Hepatocyte (in vitro differentiated cells): ENCODE data around the gene CCDC8. TPM values are rescaled to one million over a fixed set of nuclear protein-coding genes. Genes with fewer than 3 reads are reported as not detected.
"Not testable (repeated sequence)": the region's sequence is repeated elsewhere in the genome, so short reads cannot be mapped to it uniquely, and the experiment has no call there.

Experiments used
- DNase-seq: peaks from one replicate; pipeline ENCODE4 v3.0.0-alpha.2; 2016; ENCODE audit warnings: low spot score
- H2AFZ ChIP-seq: fragments of 200-600 bp; sonication (generic); 2 replicates; pipeline ENCODE4 v1.6.0; 2016; ENCODE audit warnings: antibody characterized with exemption, mild to moderate bottlenecking
- H3K27ac ChIP-seq: fragments of 200-600 bp; sonication (generic); 2 replicates; pipeline ENCODE4 v1.5.1; 2016; ENCODE audit warnings: mild to moderate bottlenecking
- H3K27me3 ChIP-seq: fragments of 200-600 bp; sonication (generic); 2 replicates; pipeline ENCODE4 v1.6.1; 2016
- H3K36me3 ChIP-seq: fragments of 200-600 bp; sonication (generic); replicated peaks from 2 replicates; pipeline ENCODE4 v1.5.1; 2016; ENCODE audit warnings: low read depth; ENCODE audit not compliant: insufficient read depth
- H3K4me1 ChIP-seq: fragments of 200-600 bp; sonication (generic); 2 replicates; pipeline ENCODE4 v1.5.1; 2016; ENCODE audit warnings: mild to moderate bottlenecking, moderate library complexity; ENCODE audit not compliant: insufficient read depth
- H3K4me2 ChIP-seq: fragments of 200-600 bp; sonication (generic); 2 replicates; pipeline ENCODE4 v1.6.0; 2016
- H3K4me3 ChIP-seq: fragments of 200-600 bp; sonication (generic); 2 replicates; pipeline ENCODE4 v1.5.1; 2016; ENCODE audit warnings: mild to moderate bottlenecking
- H3K79me2 ChIP-seq: fragments of 200-600 bp; sonication (generic); 2 replicates; pipeline ENCODE4 v1.6.0; 2017; ENCODE audit warnings: mild to moderate bottlenecking
- H3K9me2 ChIP-seq: fragments of 200-600 bp; sonication (generic); replicated peaks from 2 replicates; pipeline ENCODE4 v1.6.0; 2017; ENCODE audit warnings: mild to moderate bottlenecking; ENCODE audit not compliant: insufficient read depth
- H3K9me3 ChIP-seq: fragments of 200-600 bp; sonication (generic); 2 replicates; pipeline ENCODE4 v1.5.1; 2016; ENCODE audit warnings: low read depth, mild to moderate bottlenecking
- H4K20me1 ChIP-seq: fragments of 200-600 bp; sonication (generic); 2 replicates; pipeline ENCODE4 v1.6.0; 2016; ENCODE audit warnings: mild to moderate bottlenecking; ENCODE audit not compliant: insufficient read depth, poor library complexity, severe bottlenecking
- EZH2 ChIP-seq: fragments of 200-600 bp; sonication (generic); IDR thresholded peaks from 2 replicates; pipeline ENCODE4 v1.6.1; 2016; ENCODE audit warnings: antibody characterized with exemption, mild to moderate bottlenecking, borderline replicate concordance
- EZH2phosphoT487 ChIP-seq: fragments of 200-600 bp; sonication (generic); IDR thresholded peaks from one replicate; pipeline ENCODE4 v1.6.1; 2018; ENCODE audit warnings: antibody characterized with exemption, mild to moderate bottlenecking, low read depth, moderate library complexity; ENCODE audit not compliant: unreplicated experiment, severe bottlenecking
- WGBS: methylation state at CpG from one replicate; pipeline ENCODE4 v1.1.6; 2016; ENCODE audit warnings: low lambda C conversion rate; ENCODE audit errors: missing lambda C conversion rate; 5-methylcytosine and 5-hydroxymethylcytosine counted together
- polyA plus RNA-seq: library from polyadenylated mRNA; unstranded; fragments of >200 nt; fragmentation: Nextera tagmentation; extraction: Ambion mirVana; gene quantifications from 2 replicates; pipeline ENCODE4 v1.2.1, GENCODE V29; 2016
- total RNA-seq: library from RNA; depleted of rRNA; stranded (reverse); fragments of >200 nt; gene quantifications from 2 replicates; pipeline ENCODE4 v1.2.3, GENCODE V29; 2014
- TF ChIP-seq, protein P1 (sequence below): fragments of 200-600 bp; sonication (generic); IDR thresholded peaks from 2 replicates; pipeline ENCODE4 v1.5.1; 2016; ENCODE audit warnings: antibody characterized with exemption, mild to moderate bottlenecking; ENCODE audit not compliant: poor library complexity

The CCDC8 gene
- total and polyA plus RNA-seq, 2 experiments from 2014 or later = 51.7 to 55.9 TPM

DNA sequence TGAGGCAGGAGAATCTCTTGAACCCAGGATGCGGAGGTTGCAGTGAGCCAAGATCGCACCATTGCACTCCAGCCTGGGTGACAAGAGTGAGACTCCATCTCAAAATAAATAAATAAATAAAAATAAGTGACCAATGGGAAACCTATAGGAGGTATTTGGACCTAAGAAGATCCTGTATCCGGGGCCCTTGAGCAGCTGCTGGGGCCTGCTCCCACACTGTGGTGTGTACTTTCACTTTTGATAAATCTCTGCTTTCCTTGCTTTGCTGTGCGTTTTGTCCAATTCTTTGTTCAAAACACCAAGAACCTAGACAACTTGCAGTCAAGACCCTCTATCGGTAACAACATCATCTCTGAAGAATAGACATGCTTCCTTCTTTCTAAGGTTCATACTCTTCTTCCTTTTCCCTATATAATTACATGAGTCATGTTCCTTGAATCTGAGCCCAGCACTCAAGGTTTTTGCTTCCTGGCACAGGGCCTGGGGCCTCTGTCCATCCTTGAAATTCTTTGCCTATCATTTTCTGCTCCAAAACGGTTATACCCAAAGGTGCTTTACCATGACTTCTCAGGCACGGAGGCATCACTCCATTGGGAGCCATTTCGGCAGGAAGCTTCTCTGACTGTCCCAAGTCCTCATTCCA is 29.6 kb upstream of the CCDC8 start:
- Histone ChIP-seq H3K36me3 (no peaks in the 10 kb centered on the region), H3K9me3 (no peaks in the 10 kb centered on the region), H3K4me1 (peaks cover 6% of the 10 kb centered on the region), H3K9me2 (no peaks in the 10 kb centered on the region), H3K27me3 (no peaks in the 10 kb centered on the region), H3K27ac (no peak overlapping the region), H4K20me1 (no peaks in the 10 kb centered on the region), H3K4me2 (no peak overlapping the region), H3K79me2 (no peaks in the 10 kb centered on the region), H2AFZ (no peak overlapping the region), H3K4me3 (no peak overlapping the region)
- WGBS = 73% methylated on average over 8 of the region's 8 CpGs
- no peak for DNase-seq
- TF ChIP-seq, protein P1, sequence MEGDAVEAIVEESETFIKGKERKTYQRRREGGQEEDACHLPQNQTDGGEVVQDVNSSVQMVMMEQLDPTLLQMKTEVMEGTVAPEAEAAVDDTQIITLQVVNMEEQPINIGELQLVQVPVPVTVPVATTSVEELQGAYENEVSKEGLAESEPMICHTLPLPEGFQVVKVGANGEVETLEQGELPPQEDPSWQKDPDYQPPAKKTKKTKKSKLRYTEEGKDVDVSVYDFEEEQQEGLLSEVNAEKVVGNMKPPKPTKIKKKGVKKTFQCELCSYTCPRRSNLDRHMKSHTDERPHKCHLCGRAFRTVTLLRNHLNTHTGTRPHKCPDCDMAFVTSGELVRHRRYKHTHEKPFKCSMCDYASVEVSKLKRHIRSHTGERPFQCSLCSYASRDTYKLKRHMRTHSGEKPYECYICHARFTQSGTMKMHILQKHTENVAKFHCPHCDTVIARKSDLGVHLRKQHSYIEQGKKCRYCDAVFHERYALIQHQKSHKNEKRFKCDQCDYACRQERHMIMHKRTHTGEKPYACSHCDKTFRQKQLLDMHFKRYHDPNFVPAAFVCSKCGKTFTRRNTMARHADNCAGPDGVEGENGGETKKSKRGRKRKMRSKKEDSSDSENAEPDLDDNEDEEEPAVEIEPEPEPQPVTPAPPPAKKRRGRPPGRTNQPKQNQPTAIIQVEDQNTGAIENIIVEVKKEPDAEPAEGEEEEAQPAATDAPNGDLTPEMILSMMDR = no peak
- no peak for TF ChIP-seq EZH2
- no peak for TF ChIP-seq EZH2phosphoT487

DNA sequence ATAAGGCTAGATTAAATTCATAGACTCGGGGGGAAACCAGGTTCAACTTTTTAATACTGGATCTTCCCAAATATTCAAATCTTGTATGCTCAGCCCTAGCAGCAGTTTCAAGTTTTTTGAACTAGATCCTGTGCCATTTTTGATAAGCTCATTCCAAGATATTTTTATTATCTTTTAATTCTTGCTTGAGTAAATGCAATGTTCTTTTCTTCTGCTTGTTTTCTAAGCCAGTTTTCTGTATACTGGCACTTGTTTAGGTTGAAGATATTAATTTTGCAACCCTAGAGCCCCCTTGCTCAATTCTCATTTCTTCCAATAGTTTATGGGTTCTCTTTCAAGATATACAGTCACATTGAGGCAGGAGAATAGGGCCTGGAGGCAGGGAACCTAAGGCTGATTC is 28.5 kb upstream of the CCDC8 start:
- Histone ChIP-seq H3K79me2 (no peaks in the 10 kb centered on the region), H3K27me3 (no peaks in the 10 kb centered on the region), H3K4me2 (no peak overlapping the region), H3K27ac (no peak overlapping the region), H3K36me3 (no peaks in the 10 kb centered on the region), H3K4me3 (no peak overlapping the region), H2AFZ (no peak overlapping the region), H3K4me1 (peaks cover 6% of the 10 kb centered on the region), H3K9me3 (no peaks in the 10 kb centered on the region), H3K9me2 (no peaks in the 10 kb centered on the region), H4K20me1 (no peaks in the 10 kb centered on the region)
- DNase-seq = no peak
- WGBS = 73% methylated on average over 1 of the region's 1 CpG
- TF ChIP-seq EZH2 = no peak
- TF ChIP-seq, protein P1 = no peak
- TF ChIP-seq EZH2phosphoT487 = no peak

DNA sequence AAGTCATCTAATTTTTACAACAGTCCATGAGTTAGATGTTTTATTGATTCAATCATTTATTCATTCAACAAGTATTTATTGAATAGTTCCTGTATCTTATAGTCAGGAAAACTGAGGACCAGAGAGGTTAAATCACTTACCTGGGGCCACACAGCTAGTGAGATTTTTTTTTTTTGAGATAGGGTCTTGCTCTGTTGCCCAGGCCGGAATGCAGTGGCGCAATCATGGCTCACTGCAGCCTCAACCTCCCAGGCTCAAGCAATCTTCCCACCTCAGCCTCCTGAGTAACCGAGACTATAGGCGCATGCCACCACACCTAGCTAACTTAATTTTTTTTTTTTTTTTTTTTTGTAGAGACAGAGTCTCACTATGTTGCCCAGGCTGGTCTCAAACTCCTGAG is 22.3 kb upstream of the CCDC8 start:
- H3K27me3 ChIP-seq, H3K9me3 ChIP-seq, DNase-seq, H3K79me2 ChIP-seq, H3K9me2 ChIP-seq, H3K4me3 ChIP-seq, H3K36me3 ChIP-seq, H3K4me2 ChIP-seq, H3K4me1 ChIP-seq, H3K27ac ChIP-seq, H2AFZ ChIP-seq, H4K20me1 ChIP-seq: not testable (repeated sequence)
- 91% methylated on average over 4 of the region's 4 CpGs for WGBS

DNA sequence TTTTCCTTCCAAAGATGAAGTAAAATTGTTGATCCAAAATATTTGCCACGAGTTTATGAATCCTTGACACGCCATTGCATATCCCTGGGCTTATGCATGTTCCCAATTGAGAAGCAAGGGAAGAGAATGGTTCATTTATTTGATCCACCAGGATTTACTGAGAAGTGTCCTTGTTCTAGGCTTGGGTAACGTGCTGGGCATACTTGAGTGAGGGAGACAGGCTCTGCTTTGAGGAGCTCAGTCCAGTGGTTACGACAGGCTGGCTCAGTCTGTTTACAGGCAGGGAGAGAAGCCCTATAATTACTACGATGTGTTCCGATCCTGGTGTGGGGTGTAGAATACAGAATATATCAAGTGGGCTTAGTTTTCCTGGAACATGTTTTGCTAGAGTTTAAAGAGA is 21.6 kb upstream of the CCDC8 start:
- no peaks in the 10 kb centered on the region for H4K20me1 ChIP-seq
- no peak overlapping the region for H3K4me3 ChIP-seq
- H2AFZ ChIP-seq = no peak overlapping the region
- H3K4me1 ChIP-seq = no peaks in the 10 kb centered on the region
- H3K27me3 ChIP-seq = no peaks in the 10 kb centered on the region
- no peaks in the 10 kb centered on the region for H3K36me3 ChIP-seq
- 63% methylated on average over 6 of the region's 6 CpGs for WGBS
- no peak overlapping the region for H3K27ac ChIP-seq
- no peaks in the 10 kb centered on the region for H3K9me3 ChIP-seq
- H3K4me2 ChIP-seq = no peak overlapping the region
- no peaks in the 10 kb centered on the region for H3K79me2 ChIP-seq
- H3K9me2 ChIP-seq = no peaks in the 10 kb centered on the region
- TF ChIP-seq EZH2phosphoT487 (no peak), EZH2 (no peak)
- TF ChIP-seq, protein P1 = no peak
- DNase-seq = no peak

DNA sequence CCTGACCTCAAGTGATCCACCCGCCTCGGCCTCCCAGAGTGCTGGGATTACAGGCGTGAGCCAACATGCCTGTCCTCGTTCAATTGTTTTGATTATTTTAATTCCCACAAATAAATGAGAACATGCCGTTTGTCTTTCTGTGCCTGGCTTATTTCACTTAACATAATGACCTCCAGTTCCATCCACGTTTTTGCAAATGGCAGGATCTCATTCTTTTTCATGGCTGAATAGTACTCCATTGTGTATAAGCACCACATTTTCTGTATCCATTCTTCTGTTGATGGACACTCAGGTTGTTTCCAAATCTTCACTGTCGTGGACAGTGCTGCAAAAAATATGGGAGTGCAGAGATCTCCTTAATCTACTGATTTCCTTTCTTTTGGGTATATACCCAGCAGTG is 20.1 kb upstream of the CCDC8 start:
- H3K79me2 ChIP-seq, H3K9me3 ChIP-seq, H2AFZ ChIP-seq, H3K9me2 ChIP-seq, DNase-seq, H3K4me3 ChIP-seq, H3K4me2 ChIP-seq, H3K36me3 ChIP-seq, H3K4me1 ChIP-seq, H4K20me1 ChIP-seq, H3K27me3 ChIP-seq, H3K27ac ChIP-seq: not testable (repeated sequence)
- WGBS = 81% methylated on average over 7 of the region's 7 CpGs
